GM12865 (cell line): ENCODE results near the gene KRT84.
"Not testable (repeated sequence)": the region's sequence is repeated elsewhere in the genome, so short reads cannot be mapped to it uniquely, and the experiment has no call there.

Experiments used
- DNase-seq: peaks from one replicate; pipeline ENCODE4 v3.0.0; 2010; ENCODE audit warnings: low read depth
- H3K4me3 ChIP-seq: 2 replicates; pipeline ENCODE4 v1.5.1; 2011; ENCODE audit warnings: mild to moderate bottlenecking, low read depth, low read length, control low read depth
- CTCF ChIP-seq: IDR thresholded peaks from 2 replicates; pipeline ENCODE4 v1.5.1; 2011; ENCODE audit warnings: low read length, control low read depth, low read depth, inconsistent platforms; ENCODE audit not compliant: insufficient read depth; ENCODE audit errors: missing control alignments

KRT84 gene

DNA sequence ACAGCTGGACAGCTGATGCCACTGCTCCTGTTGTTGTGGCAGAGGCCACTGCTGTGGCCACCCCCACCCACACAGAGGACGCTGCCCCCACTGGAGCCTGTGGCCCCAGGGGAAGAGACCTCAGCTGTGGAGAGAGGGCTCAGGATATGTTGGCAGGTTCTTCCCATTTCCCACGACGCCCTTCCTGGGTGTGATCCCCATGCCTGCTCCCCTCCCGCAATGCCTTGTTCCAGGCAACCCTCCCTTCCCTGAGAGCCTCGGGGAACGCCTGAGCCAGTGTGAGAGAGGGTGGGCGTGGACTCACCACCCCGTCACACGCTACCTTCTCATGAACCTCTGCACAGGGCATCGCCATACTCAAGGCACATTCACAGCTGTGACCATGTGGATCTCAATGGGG is 26.4 kb upstream of the KRT84 start:
- DNase-seq, result no peak
- no peak for TF ChIP-seq CTCF
- H3K4me3 ChIP-seq, result no peak overlapping the region

- not testable (repeated sequence) for H3K4me3 ChIP-seq, DNase-seq
Observed at GRCh38 chr12:52410589-52411248, 25.3 kb upstream of the KRT84 start.

DNA sequence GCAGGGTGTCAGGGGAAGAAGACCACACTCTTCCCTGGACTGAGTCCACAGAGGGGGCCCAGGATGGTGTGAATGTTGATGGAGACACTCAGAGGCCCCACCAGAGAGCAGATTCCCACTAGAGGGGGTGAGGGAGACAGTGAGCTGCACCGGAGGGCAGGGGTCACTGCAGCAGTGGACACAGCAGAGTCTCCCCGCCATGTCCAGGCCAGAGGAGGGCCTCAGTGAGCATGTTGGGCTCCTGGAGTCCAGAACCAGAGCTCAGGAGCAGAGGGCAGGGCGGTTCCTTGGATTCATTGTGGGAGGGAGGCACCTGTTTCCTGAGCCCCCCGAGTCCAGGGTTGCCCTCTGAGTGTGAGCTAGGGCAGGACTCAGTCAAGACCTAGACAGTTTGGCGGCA is 22.5 kb upstream of the KRT84 start:
- no peak overlapping the region for H3K4me3 ChIP-seq
- TF ChIP-seq CTCF, result no peak
- no peak for DNase-seq

GRCh38 chr12:52405922-52406385 is 20.5 kb upstream of the KRT84 start, which contains the start of gene KRT82:
TSS of gene KRT82 (minus strand) at chr12:52406335. CDS start at chr12:52406277, 58 bp downstream.
- H3K4me3 ChIP-seq, result no peak within 1 kb of the TSS
- TF ChIP-seq CTCF, result no peak
- no peak for DNase-seq

GRCh38 chr12:52404951-52405350 is 19.5 kb upstream of the KRT84 start:
- no peak for TF ChIP-seq CTCF
- no peak for DNase-seq
- no peak overlapping the region for H3K4me3 ChIP-seq

- TF ChIP-seq CTCF, result no peak
- no peak overlapping the region for H3K4me3 ChIP-seq
- DNase-seq, result no peak
Observed at GRCh38 chr12:52403561-52403960, 18.1 kb upstream of the KRT84 start.

GRCh38 chr12:52402873-52403540 is 17.6 kb upstream of the KRT84 start:
- no peak for DNase-seq
- no peak for TF ChIP-seq CTCF
- no peak overlapping the region for H3K4me3 ChIP-seq
